Measurements from ENCODE around the gene KIF21B. TPM values are rescaled to one million over a fixed set of nuclear protein-coding genes. Genes with fewer than 3 reads are reported as not detected.

The KIF21B gene
- total RNA-seq, 1 donor from 2014 or later = 7.6 TPM

DNA sequence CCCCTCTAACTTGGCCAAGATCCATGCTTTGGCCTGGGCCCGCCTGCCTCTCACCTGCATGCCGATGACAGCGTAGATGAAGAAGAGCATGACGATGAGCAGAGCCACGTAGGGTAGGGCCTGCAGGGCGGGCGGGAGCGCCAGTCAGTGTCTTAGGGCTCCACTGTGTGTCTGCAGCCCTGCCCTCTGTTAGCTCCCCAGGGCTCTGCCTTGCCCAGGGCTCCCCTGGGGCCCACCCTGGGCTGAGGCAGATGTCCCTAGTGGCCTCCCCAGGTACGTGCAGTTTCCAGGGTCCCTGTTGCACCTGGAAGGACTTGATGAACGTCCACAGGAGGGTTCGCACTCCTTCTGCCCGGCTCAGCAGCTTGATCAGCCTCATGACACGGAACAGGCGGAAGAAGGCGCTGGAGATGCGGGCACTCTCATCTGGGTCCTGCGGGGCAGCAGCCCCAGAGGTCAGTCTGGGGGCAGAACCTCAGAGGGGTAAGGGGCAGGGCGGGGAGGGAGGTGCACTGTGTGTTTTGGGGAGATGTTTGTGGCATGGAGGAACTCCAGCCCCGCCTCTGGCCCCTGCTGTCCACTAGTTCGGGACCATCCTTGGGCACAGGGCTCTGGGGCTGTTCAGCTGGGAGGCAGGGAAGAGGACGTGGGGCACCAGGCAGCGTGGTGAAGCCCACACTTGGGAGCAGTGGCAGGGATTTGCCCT is 29.8 kb upstream of the KIF21B start:
- Mint-ChIP-seq H3K4me1 (ENCODE audit: unreplicated experiment) (peaks cover 13% of the 10 kb centered on the region), H3K27ac (no peak overlapping the region), H3K9me3 (no peaks in the 10 kb centered on the region), H3K27me3 (peaks cover 12% of the 10 kb centered on the region), H3K4me3 (no peak overlapping the region), H3K36me3 (no peaks in the 10 kb centered on the region)
- DNase-seq (ENCODE audit: extremely low spot score, unreplicated experiment) = no peak
- TF ChIP-seq, protein P1, sequence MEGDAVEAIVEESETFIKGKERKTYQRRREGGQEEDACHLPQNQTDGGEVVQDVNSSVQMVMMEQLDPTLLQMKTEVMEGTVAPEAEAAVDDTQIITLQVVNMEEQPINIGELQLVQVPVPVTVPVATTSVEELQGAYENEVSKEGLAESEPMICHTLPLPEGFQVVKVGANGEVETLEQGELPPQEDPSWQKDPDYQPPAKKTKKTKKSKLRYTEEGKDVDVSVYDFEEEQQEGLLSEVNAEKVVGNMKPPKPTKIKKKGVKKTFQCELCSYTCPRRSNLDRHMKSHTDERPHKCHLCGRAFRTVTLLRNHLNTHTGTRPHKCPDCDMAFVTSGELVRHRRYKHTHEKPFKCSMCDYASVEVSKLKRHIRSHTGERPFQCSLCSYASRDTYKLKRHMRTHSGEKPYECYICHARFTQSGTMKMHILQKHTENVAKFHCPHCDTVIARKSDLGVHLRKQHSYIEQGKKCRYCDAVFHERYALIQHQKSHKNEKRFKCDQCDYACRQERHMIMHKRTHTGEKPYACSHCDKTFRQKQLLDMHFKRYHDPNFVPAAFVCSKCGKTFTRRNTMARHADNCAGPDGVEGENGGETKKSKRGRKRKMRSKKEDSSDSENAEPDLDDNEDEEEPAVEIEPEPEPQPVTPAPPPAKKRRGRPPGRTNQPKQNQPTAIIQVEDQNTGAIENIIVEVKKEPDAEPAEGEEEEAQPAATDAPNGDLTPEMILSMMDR (conservative IDR thresholded peaks at IDR 0.05) = no peak

DNA sequence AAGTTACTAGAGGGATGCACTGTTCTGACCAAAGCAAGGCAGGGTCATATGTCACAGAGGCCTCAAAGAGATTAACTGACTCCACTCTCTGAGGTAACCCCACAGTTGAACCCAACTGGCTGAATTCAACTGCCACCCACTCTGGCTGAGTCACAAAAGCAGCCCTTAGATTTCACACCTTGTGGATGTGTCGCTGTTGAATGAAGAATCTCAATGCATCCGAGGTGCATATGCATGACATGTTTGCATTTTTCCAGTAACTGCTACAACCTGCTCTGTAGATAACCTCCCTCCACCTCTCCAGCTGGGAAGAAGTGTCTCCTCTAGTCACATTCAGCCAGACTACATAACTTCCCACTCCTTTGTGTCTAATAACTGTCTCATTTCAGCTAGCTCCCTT is 27.9 kb upstream of the KIF21B start:
- Mint-ChIP-seq H3K36me3 (no peaks in the 10 kb centered on the region), H3K9me3 (no peaks in the 10 kb centered on the region), H3K27me3 (peaks cover 4% of the 10 kb centered on the region), H3K4me1 (ENCODE audit: unreplicated experiment) (peaks cover 13% of the 10 kb centered on the region), H3K4me3 (no peak overlapping the region), H3K27ac (no peak overlapping the region)
- no peak for DNase-seq (ENCODE audit: extremely low spot score, unreplicated experiment)
- TF ChIP-seq, protein P1 (conservative IDR thresholded peaks at IDR 0.05) = no peak

DNA sequence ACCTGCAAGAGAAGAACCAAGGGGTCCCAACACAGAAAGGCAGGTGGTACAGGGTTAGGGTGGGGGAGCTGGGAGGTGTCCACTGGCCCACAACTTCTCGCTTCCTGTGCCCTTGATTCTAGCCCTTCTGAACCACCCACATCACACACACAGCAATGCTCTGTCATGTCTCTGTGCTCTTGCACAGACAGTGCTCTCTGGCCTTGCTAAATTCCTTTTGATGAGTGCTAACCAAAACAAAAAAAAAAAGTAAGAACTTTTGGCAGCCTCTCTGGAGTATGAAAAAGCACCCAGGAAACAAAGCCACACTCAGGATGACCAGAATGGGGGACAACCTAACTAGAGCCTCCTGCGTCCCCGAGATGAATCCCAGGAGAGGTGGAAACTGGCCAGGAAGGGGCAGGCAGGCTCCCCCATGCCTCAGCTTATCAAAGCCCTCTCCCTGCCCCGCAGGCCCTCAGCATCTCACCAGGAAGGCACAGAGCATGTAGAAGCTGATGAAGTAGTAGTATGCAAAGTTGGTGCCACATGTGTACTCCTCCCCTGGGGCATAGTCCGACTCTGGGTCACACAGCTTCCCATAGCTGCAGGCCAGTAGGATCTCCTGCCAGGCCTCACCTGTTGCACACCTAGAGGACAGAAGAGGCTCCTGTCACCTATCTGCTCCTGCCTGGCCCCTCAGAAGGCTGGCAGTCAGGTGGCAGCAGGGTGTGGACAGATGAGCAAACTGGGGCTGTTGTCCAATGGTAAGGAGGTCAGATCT is 27.2 kb upstream of the KIF21B start:
- H3K36me3 Mint-ChIP-seq = no peaks in the 10 kb centered on the region
- peaks cover 8% of the 10 kb centered on the region for H3K4me1 Mint-ChIP-seq (ENCODE audit: unreplicated experiment)
- H3K27ac Mint-ChIP-seq = no peak overlapping the region
- no peaks in the 10 kb centered on the region for H3K27me3 Mint-ChIP-seq
- no peak for DNase-seq (ENCODE audit: extremely low spot score, unreplicated experiment)
- no peaks in the 10 kb centered on the region for H3K9me3 Mint-ChIP-seq
- no peak overlapping the region for H3K4me3 Mint-ChIP-seq
- TF ChIP-seq, protein P1 (conservative IDR thresholded peaks at IDR 0.05) = no peak

DNA sequence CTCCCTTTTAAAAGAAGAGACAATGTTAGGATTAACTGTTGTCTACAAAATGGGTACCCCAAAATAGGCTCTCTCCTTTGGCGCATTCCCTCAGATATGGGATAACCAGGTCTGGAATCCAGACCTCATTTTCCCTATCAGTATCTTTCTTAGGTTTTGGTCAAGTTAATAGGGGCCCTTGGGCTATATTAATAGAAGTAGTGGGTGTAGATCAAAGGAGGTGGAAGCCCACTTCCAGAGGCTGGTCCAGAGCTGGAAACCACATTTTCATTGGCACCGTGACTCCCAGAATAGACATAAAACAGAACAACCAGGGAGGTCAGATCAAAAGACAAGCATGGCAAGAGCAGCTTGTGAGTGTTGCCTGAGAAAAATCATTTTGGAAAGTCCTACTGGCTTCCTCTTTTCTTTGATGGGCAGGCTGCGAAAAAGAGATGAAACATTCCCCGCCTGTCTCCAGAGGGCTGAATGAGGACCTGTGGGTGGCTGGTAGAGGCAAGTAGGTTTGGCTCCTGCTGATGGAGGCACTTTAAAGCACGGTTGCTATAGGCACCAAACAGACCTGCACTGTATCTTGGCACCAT is 25.8 kb upstream of the KIF21B start:
- H3K9me3 Mint-ChIP-seq = no peaks in the 10 kb centered on the region
- no peak for DNase-seq (ENCODE audit: extremely low spot score, unreplicated experiment)
- H3K4me3 Mint-ChIP-seq = no peak overlapping the region
- H3K4me1 Mint-ChIP-seq (ENCODE audit: unreplicated experiment) = peaks cover 6% of the 10 kb centered on the region
- no peak overlapping the region for H3K27ac Mint-ChIP-seq
- peaks cover 3% of the 10 kb centered on the region for H3K27me3 Mint-ChIP-seq
- TF ChIP-seq, protein P1 (conservative IDR thresholded peaks at IDR 0.05) = no peak
- H3K36me3 Mint-ChIP-seq = no peaks in the 10 kb centered on the region

DNA sequence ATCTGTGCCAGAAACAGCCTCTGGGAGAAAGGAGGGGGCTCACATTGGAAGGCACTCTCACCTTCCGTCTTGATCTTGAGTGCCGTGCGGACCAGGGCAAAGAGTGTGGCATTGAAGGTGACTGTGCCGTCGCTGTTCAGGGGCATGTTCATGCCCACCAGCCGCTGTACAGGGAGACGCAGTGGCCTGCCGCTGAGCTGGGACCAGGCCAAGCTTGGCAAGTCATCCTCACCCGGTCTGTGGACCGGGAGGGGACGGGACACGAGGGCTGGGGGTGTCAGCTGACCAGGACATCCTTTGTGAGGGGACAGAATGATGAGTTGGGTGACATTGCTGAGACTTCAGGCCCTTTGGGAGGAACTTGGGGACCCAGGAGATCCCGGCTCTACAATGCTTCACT is 25.0 kb upstream of the KIF21B start:
- DNase-seq (ENCODE audit: extremely low spot score, unreplicated experiment) = no peak
- Mint-ChIP-seq H3K4me1 (ENCODE audit: unreplicated experiment) (no peaks in the 10 kb centered on the region), H3K9me3 (no peaks in the 10 kb centered on the region), H3K27me3 (peaks cover 3% of the 10 kb centered on the region), H3K4me3 (no peak overlapping the region), H3K36me3 (no peaks in the 10 kb centered on the region), H3K27ac (no peak overlapping the region)
- TF ChIP-seq, protein P1 (conservative IDR thresholded peaks at IDR 0.05) = no peak
